Renal cortical epithelial cell (primary cell): Measurements from ENCODE around the gene ARHGDIB. TPM values are rescaled to one million over a fixed set of nuclear protein-coding genes. Genes with fewer than 3 reads are reported as not detected.
A peak's percentile ranks its signal among the peaks of the same experiment; 100 is the strongest.

Experiments
- DNase-seq: peaks from one replicate; pipeline ENCODE4 v3.0.0-alpha.2; 2011; ENCODE audit warnings: low read depth
- total RNA-seq: library from RNA; depleted of rRNA; stranded (reverse); fragments of >200 nt; gene quantifications from 2 replicates; pipeline ENCODE4 v1.2.3, GENCODE V29; 2014

The ARHGDIB gene
- total RNA-seq, result 3.0 and 14.6 TPM in 2 replicates

GRCh38 chr12:14961466-14962152 is at the start of gene ARHGDIB:
ARHGDIB (minus strand) TSS chr12:14961601; CDS start chr12:14950712, 10,889 bp downstream.
- no peak for DNase-seq

- peak; percentile 75 for DNase-seq
Measured at GRCh38 chr12:15011162-15011561, 49.8 kb upstream of the ARHGDIB start.

- DNase-seq, result no peak
Measured at GRCh38 chr12:15007551-15007950, 46.1 kb upstream of the ARHGDIB start.

- DNase-seq, result peak; percentile 15
Measured at GRCh38 chr12:15005064-15005463, 43.7 kb upstream of the ARHGDIB start.

- DNase-seq, result no peak
Measured at GRCh38 chr12:15004421-15004820, 43.0 kb upstream of the ARHGDIB start.

GRCh38 chr12:15001733-15002382 is 40.5 kb upstream of the ARHGDIB start:
- peak; percentile 17 for DNase-seq

GRCh38 chr12:15000575-15000974 is 39.2 kb upstream of the ARHGDIB start:
- no peak for DNase-seq

GRCh38 chr12:14999695-15000365 is 38.4 kb upstream of the ARHGDIB start:
- DNase-seq, result peak; percentile 29

GRCh38 chr12:14999021-14999694 is 37.8 kb upstream of the ARHGDIB start:
- DNase-seq, result no peak

GRCh38 chr12:14997998-14998397 is 36.6 kb upstream of the ARHGDIB start:
- DNase-seq, result no peak

- DNase-seq, result peak; percentile 81
Measured at GRCh38 chr12:14995583-14996425, 34.4 kb upstream of the ARHGDIB start.

- DNase-seq, result no peak
Measured at GRCh38 chr12:14994610-14995009, 33.2 kb upstream of the ARHGDIB start.

- peak; percentile 10 for DNase-seq
Measured at GRCh38 chr12:14993537-14994266, 32.3 kb upstream of the ARHGDIB start.

- DNase-seq, result no peak
Measured at GRCh38 chr12:14993117-14993516, 31.7 kb upstream of the ARHGDIB start.

- DNase-seq, result no peak
Measured at GRCh38 chr12:14992673-14993072, 31.3 kb upstream of the ARHGDIB start.

- DNase-seq, result no peak
Measured at GRCh38 chr12:14991069-14991468, 29.7 kb upstream of the ARHGDIB start.

- DNase-seq, result no peak
Measured at GRCh38 chr12:14989790-14990189, 28.4 kb upstream of the ARHGDIB start.

- DNase-seq, result no peak
Measured at GRCh38 chr12:14988035-14988434, 26.6 kb upstream of the ARHGDIB start.

GRCh38 chr12:14986449-14986848 is 25.0 kb upstream of the ARHGDIB start:
- DNase-seq, result no peak

- DNase-seq, result no peak
Measured at GRCh38 chr12:14984766-14985285, 23.4 kb upstream of the ARHGDIB start.
